Neuron (in vitro differentiated cells): ENCODE results near the gene CDH23.

ENCODE experiments used
- H2AFZ ChIP-seq: one replicate; pipeline ENCODE4 v1.6.1; 2013; ENCODE audit warnings: low read depth, mild to moderate bottlenecking, inconsistent platforms, low read length, moderate library complexity
- H3K27me3 ChIP-seq: one replicate; pipeline ENCODE4 v1.6.1; 2013; ENCODE audit warnings: low read length; ENCODE audit not compliant: insufficient read depth
- H3K36me3 ChIP-seq: one replicate; pipeline ENCODE4 v1.6.1; 2013; ENCODE audit warnings: low read length; ENCODE audit not compliant: insufficient read depth
- H3K4me1 ChIP-seq: one replicate; pipeline ENCODE4 v1.6.1; 2013; ENCODE audit warnings: low read length; ENCODE audit not compliant: insufficient read depth
- H3K4me3 ChIP-seq: 2 replicates; pipeline ENCODE4 v1.5.1; 2013; ENCODE audit warnings: mild to moderate bottlenecking, low read length, moderate library complexity
- H3K9me3 ChIP-seq: one replicate; pipeline ENCODE4 v1.6.1; 2013; ENCODE audit warnings: low read length

Gene CDH23

GRCh38 chr10:71653044-71653443 is 256.3 kb downstream of the CDH23 start:
- no peaks in the 10 kb centered on the region for H3K36me3 ChIP-seq
- no peaks in the 10 kb centered on the region for H3K27me3 ChIP-seq
- peaks cover 6% of the 10 kb centered on the region for H3K4me1 ChIP-seq
- no peaks in the 10 kb centered on the region for H3K9me3 ChIP-seq
- no peak overlapping the region for H3K4me3 ChIP-seq
- H2AFZ ChIP-seq = no peak overlapping the region

GRCh38 chr10:71656220-71656619 is 259.5 kb downstream of the CDH23 start:
- H3K4me1 ChIP-seq = peaks cover 20% of the 10 kb centered on the region

GRCh38 chr10:71657604-71658466 is 261.1 kb downstream of the CDH23 start:
- Histone ChIP-seq H3K4me3 (no peak overlapping the region), H3K9me3 (no peaks in the 10 kb centered on the region), H3K4me1 (peaks cover 20% of the 10 kb centered on the region), H3K36me3 (no peaks in the 10 kb centered on the region), H3K27me3 (no peaks in the 10 kb centered on the region), H2AFZ (peak overlapping the region; percentile 31)

More at GRCh38 chr10:71656220-71656619, 259.5 kb downstream of the CDH23 start:
- Histone ChIP-seq H3K9me3 (no peaks in the 10 kb centered on the region), H2AFZ (no peak overlapping the region), H3K27me3 (no peaks in the 10 kb centered on the region), H3K4me3 (no peak overlapping the region), H3K36me3 (no peaks in the 10 kb centered on the region)

- Histone ChIP-seq H3K4me1 (peaks cover 20% of the 10 kb centered on the region), H3K9me3 (no peaks in the 10 kb centered on the region), H3K27me3 (no peaks in the 10 kb centered on the region), H3K4me3 (no peak overlapping the region), H3K36me3 (no peaks in the 10 kb centered on the region), H2AFZ (no peak overlapping the region)
Observed at GRCh38 chr10:71658467-71658745, 261.7 kb downstream of the CDH23 start.

DNA sequence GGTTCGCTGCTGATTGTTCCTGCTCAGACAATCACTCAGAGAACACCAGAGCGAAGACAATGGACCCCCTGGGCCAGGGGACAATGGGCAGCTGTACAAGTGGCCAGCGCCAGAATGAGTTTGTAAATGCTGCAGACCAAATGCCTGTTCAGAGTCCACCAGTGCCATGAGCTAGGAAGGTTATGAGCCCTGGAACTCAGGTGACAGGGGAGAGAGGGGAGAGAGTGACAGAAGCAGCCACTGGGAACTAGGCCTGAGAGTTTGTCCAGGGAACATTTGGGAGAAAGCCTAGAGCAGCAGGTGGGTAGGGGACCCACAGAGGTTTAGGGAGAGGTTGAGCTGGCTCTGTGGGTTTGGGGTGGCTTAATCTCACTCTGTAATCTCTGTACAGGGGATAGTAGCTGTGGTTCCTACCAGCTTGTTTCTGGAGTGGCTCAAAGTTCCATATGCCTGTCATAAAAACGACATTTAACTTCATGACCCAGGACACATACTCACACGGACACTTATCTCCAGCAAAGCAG is 262.5 kb downstream of the CDH23 start:
- peaks cover 20% of the 10 kb centered on the region for H3K4me1 ChIP-seq
- no peak overlapping the region for H3K4me3 ChIP-seq
- H2AFZ ChIP-seq = no peak overlapping the region
- no peaks in the 10 kb centered on the region for H3K27me3 ChIP-seq
- no peaks in the 10 kb centered on the region for H3K9me3 ChIP-seq
- H3K36me3 ChIP-seq = no peaks in the 10 kb centered on the region

DNA sequence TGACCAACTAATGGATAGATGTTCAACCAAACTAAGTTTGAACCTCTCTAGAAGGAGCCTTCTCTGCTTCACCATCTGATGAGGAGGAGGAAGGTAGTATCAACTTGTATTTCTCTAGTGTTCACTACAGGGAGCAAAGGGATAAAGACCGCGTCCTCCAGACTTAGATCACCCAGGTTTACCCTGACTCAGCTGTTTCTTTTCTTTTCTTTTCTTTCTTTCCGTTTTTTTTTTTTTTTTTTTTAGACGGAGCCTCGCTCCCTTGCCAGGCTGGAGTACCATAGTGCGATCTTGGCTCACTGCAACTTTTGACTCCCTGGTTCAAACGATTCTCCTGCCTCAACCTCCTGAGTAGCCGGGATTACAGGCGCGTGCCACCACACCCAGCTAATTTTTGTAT is 263.0 kb downstream of the CDH23 start:
- no peak overlapping the region for H2AFZ ChIP-seq
- no peaks in the 10 kb centered on the region for H3K27me3 ChIP-seq
- H3K9me3 ChIP-seq = no peaks in the 10 kb centered on the region
- peaks cover 20% of the 10 kb centered on the region for H3K4me1 ChIP-seq
- H3K36me3 ChIP-seq = no peaks in the 10 kb centered on the region
- H3K4me3 ChIP-seq = no peak overlapping the region

DNA sequence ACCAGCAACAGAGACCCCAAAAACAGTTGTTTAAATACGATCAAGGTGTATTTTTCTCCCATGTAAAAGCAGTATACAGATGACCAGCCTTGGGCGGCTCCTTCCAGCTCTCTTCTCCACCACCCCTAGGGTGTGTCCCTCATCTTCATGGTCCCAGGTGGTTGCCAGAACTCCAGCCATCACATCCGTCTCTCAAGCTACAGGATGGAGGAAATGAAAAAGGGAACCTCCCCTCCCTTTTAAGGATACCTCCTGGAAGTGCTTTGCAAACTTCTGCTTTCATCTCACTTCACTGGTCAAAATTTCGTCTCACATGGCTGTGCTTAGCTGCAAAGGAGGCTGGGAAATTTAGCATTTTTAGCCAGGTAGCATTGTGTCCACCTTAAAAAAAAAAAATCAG is 263.6 kb downstream of the CDH23 start:
- H3K9me3 ChIP-seq = no peaks in the 10 kb centered on the region
- H2AFZ ChIP-seq = no peak overlapping the region
- H3K36me3 ChIP-seq = no peaks in the 10 kb centered on the region
- no peak overlapping the region for H3K4me3 ChIP-seq
- peaks cover under 1% of the 10 kb centered on the region for H3K27me3 ChIP-seq
- peaks cover 20% of the 10 kb centered on the region for H3K4me1 ChIP-seq

- Histone ChIP-seq H3K27me3 (peaks cover 9% of the 10 kb centered on the region), H3K4me1 (peaks cover 20% of the 10 kb centered on the region)
Observed at GRCh38 chr10:71661060-71661622, 264.4 kb downstream of the CDH23 start.

GRCh38 chr10:71661779-71662336 is 265.1 kb downstream of the CDH23 start:
- Histone ChIP-seq H3K36me3 (no peaks in the 10 kb centered on the region), H3K4me3 (no peak overlapping the region), H3K4me1 (peaks cover 22% of the 10 kb centered on the region), H3K9me3 (no peaks in the 10 kb centered on the region), H2AFZ (no peak overlapping the region), H3K27me3 (peaks cover 16% of the 10 kb centered on the region)

More at GRCh38 chr10:71661060-71661622, 264.4 kb downstream of the CDH23 start:
- Histone ChIP-seq H2AFZ (no peak overlapping the region), H3K4me3 (no peak overlapping the region), H3K36me3 (no peaks in the 10 kb centered on the region), H3K9me3 (no peaks in the 10 kb centered on the region)

DNA sequence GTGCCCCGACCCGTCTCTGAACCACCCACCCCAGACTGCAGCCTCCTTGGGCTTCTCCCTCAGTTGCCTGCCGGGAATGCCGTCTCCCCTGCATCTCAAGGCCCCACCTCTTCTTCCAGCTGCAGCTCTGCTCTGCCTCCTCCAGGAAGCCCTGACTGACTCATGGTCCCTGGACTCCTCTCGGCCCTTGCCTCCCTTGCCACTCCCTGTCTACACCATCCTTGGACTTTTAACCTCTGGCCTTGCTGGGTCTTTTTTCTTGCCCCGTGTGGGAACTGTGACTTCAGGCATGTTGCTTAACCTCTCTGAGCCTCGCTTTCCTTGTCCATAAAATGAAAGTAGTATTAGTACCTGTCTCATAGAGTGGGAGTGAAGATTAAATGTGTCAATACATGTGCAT is 266.6 kb downstream of the CDH23 start:
- H3K4me1 ChIP-seq = peaks cover 13% of the 10 kb centered on the region
- H3K9me3 ChIP-seq = no peaks in the 10 kb centered on the region
- peaks cover 18% of the 10 kb centered on the region for H3K27me3 ChIP-seq
- no peak overlapping the region for H3K4me3 ChIP-seq
- H2AFZ ChIP-seq = no peak overlapping the region
- no peaks in the 10 kb centered on the region for H3K36me3 ChIP-seq

GRCh38 chr10:71664585-71664984 is 267.9 kb downstream of the CDH23 start:
- Histone ChIP-seq H3K4me1 (peaks cover 2% of the 10 kb centered on the region), H2AFZ (no peak overlapping the region), H3K4me3 (no peak overlapping the region), H3K9me3 (no peaks in the 10 kb centered on the region), H3K27me3 (peaks cover 22% of the 10 kb centered on the region), H3K36me3 (no peaks in the 10 kb centered on the region)

DNA sequence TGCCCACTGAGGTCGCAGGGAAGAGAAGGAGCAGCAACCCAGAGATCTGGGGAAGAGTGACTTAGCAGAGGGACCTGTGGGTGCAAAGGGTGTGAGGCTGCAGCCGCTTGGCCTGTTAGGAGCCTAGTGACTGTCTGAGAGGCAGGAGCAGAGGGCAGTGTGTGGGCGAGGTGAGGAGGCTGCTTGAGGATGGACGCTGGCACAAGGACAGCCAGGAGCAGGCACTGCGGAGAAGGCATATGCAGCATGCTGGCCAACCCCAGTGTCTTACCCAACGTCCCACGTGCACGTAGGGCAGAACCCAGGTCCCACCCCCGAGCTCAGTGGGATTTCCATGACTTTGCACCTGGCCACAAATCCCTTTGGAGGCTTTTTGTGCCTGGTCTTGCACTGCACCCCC is 268.7 kb downstream of the CDH23 start:
- Histone ChIP-seq H2AFZ (no peak overlapping the region), H3K4me3 (no peak overlapping the region), H3K9me3 (no peaks in the 10 kb centered on the region), H3K4me1 (peaks cover 2% of the 10 kb centered on the region), H3K36me3 (no peaks in the 10 kb centered on the region), H3K27me3 (peaks cover 22% of the 10 kb centered on the region)

DNA sequence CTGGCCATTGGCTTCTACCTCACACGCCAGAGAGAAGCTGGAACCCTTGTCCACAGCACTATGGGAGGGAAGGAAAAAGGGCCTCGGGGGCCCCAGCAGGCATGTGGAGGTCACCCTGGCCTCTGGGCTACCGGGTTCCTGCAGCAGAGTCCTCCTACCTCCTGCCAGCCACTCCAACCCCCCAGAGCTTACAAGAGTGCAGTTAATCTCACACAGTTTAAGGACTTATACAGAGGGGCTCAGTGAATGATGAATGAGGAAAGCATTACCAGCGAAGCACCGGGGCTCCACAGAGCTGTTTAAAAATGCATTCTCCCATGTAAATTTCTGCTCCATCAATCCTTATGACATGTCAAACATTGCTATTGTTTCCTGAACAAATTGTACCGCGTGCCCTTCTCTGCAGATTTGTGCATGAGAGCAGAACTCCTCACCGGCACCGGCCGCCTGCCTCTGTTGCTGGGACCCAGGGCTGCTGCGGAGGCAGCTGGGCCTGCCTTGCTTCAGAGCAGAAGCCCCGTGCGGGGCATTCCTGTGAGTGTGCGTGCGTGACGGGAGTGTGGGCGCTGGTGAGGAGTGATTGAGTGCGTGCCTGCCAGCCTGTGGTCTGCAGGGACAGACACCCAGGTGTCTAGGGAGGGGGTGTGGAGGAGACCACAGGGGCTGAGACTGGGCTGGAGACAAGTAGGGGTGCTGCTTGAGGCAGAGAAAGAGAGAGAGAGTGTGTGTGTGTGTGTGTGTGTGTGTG is 270.1 kb downstream of the CDH23 start:
- no peak overlapping the region for H3K4me3 ChIP-seq
- no peaks in the 10 kb centered on the region for H3K36me3 ChIP-seq
- no peaks in the 10 kb centered on the region for H3K9me3 ChIP-seq
- peaks cover 2% of the 10 kb centered on the region for H3K4me1 ChIP-seq
- H2AFZ ChIP-seq = no peak overlapping the region
- H3K27me3 ChIP-seq = peaks cover 22% of the 10 kb centered on the region
